Hematopoietic multipotent progenitor cell treated with erythropoietin and hydrocortisone succinate and interleukin-3 and kit ligand, for 17 days (in vitro differentiated cells): ENCODE data around the gene MLC1.

Experiments
- DNase-seq: peaks from one replicate; pipeline ENCODE4 v3.0.0-alpha.2; 2015; ENCODE audit warnings: low spot score

The MLC1 gene

DNA sequence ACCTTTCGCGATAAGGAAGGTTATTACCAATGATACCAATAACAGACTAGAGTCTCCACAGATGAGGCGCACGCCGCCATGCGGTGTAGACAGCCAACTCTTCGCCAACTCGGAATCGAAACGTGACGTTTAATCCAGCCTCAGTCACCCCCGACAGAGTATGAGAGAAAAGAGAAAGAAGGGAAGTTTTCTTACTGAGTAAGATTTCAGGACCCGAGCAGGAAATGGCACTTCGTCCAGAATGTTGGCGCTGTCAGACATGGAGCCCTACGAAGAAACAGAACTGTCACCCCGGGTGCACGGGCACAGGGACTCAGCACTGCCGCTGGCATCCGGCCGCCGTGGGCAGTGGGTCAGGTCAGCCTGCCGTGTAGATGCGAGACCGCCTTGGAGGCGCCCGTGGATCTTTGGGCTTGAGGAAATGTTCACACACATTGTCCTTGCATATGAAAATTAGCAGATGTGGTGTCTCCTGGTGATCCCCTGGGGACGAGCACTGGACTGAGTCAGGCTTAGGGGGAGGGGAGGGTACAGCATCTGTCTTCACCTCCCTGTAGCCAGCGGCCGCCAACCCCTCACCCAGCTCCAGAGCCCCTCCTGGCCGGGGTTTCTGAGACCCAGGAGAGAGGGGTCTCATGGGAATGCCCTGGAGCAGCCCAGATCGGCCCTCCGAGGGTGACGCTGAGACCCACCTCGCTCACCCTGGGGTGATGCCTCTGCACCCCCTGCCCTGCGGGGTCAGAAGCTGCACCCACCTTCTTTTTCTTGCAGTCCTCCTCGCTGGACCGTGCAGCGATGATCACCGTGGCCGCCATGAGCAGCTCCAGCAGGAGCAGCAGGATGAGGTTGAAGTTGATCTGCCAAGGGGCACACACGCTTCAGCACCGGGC lies 8.3 kb downstream of the MLC1 start:
- DNase-seq: no peak

DNA sequence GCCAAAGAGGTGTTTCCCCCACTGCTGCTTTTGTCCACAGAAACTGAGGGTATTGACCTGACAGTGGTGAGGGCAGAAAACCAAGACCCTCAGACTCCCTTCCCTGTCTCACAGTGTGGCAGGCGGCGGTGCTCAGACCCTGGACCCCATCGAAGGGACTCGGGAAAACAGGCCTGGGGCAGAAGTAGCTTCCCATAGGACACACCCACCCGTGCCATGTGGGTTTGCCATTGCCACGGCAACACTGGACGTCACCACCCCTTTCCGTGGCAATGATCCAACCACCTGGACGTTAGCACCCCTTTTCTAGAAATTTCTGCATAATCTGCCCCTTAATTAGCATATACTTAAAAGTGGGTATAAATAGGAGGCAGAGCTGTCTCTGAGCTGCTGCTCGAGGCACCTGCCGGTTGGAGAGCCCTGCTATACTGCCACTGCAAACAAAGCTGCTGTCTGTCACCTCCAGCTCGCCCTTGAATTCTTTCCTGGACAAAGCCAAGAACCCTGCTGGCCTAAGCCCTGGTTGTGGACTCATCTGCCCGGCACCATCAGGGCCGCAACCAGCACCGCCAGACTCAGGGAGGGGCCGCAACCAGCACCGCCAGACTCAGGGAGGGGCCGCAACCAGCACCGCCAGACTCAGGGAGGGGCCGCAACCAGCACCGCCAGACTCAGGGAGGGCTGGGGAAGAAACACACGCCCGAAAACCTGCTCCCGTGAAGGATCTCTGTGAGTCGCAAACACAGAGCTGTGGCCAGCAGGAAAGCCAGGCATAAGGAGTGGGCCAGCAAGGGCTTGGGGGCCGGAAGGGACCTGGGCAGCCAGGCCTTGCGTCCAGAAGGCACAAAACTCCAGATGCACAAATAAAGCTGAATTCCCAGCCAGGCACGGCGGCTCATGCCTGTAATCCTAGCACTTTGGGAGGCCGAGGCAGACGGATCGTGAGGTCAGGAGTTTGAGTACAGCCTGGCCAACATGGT lies 10.4 kb downstream of the MLC1 start:
- DNase-seq: no peak

DNA sequence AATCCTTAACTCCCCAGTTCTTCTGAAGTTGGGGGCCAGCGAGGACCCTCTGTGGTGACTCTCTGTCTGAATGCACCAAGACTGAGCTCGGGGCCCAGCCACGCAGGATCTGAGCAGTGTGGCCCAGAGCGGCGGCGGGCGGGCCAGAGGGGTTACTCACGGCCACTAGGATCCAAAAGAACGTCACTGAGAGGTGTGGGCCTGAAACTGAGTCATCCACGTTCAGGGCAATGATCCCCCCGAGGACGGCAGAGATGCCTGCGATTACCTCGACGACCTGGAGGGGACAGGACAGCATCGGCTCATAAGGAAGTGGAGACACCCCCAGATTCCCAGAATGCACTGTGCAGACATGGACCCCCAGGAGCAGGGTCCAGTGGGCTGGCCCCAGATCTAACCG lies 11.2 kb downstream of the MLC1 start:
- no peak for DNase-seq

DNA sequence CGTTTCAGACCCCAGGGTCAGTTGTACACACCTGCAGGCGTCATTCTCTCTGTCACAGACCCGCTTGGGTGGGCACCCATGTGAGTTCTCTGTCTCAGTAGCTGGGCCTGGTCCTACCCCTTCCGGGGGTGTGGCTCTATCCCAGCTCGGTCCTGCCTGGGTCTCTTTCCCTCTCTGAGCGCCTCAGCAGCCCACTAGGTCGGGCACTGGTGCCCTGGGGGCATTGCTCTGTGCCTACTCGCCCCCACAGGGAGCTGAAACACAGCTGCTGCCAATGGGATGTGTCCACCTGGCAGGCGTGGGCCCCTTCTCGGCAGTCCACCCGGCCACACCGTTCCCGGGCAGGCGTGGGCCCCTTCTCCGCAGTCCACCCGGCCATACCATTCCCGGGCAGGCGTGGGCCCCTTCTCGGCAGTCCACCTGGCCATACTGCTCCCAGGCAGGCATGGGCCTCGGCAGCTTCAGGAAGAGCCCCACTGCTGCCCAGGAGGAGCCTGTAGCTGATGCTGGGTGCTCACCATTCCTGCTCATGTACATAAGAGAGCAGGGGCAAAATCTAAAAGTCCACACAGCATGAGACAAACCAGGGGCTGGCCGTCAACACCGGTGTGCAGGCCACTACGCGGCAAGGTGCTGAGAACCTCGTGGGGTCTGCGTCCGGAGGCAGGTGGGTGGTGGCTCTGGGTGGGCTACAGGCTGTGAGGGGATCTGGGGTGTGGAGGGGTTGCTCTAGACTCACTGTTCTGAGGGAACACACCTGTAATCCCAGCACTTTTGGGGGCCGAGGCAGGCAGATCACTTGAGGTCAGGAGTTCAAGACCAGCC lies 12.3 kb downstream of the MLC1 start:
- no peak for DNase-seq

DNA sequence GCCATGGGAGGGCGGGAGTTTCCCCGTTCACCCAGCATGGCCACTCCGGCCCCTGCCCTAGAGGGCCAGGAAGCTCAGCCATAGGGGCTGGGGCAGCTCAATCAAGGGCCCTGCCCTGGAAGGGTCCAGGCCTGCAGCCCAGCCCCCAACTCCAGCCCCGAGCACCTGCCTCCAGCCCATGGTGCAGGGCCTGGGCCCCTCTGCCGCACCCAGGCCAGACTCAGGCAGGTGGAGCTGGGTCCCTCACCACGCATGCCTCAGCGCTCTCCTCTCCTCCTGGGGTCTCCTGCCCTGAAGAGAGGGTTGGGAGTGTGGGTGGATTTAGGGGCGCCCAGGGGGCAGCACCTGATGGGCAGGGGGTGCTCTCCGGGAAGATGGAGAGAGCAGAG lies 13.1 kb downstream of the MLC1 start:
- DNase-seq: no peak

DNA sequence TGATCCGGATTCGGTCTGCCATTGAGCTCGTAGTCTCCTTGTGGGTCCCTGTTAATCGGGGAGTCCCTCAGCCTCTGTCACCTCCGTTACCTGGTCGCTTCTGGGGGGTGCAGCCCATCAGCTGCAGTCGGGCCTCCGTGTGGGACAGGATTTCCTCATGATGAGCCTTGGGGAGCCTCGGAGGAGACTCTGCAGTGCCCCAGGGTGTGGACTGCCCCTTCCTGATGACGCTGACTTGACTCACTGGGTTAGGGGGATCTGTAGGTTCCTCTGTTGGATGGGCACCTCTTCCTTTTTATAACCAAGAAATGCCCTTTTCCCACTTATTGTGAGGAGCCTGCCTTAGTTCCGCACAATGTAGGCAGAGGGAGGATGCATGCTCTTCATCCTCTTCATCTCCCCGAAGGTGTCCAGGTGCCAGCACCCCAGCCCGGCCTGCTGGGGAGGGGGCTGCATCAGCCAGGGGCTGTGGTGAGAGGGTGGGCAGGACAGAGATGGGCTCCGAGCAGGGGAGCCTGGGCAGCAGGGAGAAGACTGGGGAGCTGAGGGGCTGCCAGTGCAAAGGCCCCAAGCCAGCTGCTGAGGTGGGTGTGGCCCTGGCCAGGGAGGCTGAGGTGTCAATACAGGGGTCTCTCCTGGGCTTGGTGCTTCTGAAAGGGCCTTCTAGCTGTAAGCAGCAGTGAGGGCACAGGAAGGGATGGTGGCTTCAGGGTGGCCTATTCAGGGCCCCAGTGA lies 13.6 kb downstream of the MLC1 start:
- DNase-seq: no peak

DNA sequence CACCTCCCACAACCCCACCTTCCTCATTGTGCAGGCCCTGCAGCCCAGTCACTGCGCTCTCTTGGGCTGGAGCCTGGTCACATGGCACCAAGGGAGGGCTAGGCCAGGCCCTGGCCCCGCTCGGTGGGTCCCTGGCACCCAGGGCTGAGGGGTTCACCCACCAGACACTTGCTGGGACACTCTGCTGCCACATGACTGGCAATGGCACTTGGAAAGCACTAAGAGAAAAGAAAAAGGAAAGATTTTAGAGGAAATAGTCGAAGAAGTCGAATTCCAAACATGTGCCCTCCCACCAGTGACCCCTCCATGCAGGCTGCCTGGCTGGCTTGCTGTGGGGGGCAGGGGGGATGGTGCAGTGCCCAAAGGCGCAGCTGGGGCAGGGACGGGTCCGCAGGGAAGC lies 14.9 kb downstream of the MLC1 start:
- no peak for DNase-seq

DNA sequence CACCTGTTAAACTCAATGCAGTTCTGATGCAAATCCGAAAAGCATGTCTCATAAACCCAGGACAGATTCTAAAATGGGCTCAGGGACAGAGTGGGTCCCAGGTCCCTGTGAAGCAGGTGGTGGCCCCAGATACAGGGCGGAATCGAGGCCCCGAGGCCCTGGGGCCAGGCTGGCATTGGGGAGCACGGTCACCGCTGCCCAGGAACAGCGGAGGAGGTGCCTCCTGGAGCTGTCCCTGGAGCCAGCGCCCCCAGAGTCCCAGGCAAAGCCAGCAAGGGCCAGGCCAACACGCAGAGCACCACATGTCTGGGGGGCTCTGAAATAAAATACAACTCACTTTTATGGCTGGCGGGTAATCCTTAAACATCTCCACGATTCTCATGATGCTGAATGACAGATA lies 17.1 kb downstream of the MLC1 start:
- no peak for DNase-seq

DNA sequence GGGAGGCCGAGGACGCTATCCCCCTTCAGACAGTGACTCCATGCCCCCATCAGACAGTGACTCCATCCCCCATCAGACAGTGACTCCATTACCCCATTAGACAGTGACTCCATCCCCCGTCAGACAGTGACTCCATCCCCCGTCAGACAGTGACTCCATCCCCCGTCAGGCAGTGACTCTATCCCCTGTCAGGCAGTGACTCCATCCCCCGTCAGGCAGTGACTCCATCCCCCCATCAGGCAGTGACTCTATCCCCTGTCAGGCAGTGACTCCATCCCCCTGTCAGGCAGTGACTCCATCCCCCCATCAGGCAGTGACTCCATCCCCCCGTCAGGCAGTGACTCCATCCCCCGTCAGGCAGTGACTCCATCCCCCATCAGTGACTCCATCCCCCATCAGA lies 18.0 kb downstream of the MLC1 start:
- no peak for DNase-seq

DNA sequence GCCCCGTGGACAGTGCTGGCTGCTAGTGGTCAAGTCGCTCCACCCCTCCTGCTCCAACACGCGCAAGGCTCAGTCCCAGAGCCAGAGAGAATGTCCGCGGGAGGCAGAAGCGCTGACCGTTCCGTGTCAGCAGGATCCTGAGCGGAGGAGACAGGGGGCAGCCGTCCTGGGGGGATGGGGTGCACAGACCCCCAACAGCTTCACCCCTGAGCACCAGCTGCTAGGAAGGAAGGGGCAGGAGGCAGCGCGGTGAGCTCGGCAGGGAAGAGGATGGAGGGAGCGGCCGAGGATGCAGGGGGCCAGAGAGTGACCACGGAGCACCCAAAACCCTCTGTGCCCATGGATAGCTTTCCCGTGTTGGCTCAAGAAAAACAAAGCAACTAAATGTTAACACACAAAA lies 20.8 kb downstream of the MLC1 start:
- DNase-seq: no peak

DNA sequence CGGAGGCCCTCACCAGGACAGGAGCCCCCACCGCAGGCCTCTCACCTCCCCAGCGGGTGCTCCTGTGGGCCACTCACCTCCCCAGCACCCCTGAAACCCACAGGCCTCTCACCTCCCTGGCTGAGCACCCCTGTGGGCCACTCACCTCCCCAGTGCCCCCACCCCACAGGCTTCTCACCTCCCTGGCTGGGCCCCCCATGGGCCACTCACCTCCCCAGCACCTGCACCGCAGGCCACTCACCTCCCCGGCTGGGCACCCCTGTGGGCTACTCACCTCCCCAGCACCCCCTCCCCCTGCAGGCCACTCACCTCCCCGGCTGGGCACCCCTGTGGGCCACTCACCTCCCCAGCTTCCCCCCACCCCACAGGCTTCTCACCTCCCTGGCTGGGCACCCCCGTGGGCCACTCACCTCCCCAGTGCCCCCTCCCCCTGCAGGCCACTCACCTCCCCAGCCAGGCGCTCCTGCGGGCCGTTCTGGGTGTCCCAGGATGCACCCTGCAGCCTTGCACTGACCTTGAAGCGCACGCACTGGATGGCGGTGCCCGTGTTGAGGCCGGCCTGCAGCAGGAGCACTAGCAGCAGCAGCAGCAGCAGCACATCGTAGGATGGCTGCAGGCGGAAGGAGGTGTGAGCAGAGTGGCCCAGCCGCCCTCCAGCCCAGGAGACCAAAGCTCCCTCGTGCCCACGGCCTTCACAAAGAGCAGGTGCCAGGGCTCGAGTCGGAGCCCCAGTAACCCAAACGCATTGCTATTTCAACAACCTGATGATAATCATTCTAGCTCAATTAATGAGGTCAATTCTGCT lies 21.4 kb downstream of the MLC1 start:
- DNase-seq: no peak

DNA sequence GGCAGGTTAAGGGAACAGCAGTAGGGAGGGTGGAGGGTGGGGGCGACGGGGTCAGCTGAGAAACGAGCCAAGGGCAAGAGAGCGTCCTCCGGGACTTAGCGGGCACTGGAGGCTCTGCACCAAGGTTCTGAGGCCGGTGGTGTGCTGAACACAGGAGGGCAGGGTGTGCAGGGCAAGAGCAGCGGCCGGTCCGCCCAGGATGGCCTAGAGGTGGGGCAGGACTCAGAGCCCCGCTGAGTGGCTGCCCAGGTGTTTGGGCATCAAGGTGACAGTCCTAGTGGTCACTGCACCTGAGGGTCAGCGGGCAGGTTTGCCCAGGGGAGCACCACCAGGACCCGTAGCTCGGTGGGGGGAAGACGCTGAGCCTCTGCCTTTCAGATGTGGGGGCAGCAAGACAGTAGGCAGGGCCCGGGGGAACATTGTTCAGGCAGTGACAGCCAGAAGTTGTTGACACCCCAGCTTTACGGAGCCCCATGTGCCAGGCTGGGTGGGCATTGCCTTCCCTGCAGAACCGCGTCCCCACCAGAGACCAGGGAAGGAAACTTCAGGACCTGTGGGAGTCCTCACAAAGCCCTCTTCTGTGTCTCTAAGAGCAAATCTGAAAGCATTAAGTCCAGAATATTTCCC lies 22.6 kb downstream of the MLC1 start:
- no peak for DNase-seq

DNA sequence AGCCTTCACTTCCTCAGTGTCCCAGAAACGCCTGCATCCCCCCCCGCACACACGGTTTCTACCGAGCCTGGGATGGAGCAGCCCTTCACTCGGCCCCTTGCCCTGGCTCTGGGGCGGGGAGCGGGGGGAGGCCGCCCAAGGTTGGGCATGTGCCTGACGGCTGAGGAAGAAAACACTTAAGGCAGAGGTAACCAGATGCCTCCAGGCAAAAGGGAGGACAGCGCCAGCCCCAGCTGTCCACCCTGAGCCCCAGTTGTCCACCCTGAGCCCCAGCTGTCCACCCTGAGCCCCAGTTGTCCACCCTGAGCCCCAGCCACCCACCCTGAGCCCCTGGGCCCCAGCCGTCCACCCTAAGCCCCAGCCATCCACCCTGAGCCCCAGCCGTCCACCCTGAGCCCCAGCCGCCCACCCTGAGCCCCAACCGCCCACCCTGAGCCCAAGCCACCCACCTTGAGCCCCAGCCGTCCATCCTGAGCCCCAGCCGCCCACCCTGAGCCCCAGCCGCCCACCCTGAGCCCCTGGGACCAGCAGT lies 23.3 kb downstream of the MLC1 start:
- DNase-seq: no peak

DNA sequence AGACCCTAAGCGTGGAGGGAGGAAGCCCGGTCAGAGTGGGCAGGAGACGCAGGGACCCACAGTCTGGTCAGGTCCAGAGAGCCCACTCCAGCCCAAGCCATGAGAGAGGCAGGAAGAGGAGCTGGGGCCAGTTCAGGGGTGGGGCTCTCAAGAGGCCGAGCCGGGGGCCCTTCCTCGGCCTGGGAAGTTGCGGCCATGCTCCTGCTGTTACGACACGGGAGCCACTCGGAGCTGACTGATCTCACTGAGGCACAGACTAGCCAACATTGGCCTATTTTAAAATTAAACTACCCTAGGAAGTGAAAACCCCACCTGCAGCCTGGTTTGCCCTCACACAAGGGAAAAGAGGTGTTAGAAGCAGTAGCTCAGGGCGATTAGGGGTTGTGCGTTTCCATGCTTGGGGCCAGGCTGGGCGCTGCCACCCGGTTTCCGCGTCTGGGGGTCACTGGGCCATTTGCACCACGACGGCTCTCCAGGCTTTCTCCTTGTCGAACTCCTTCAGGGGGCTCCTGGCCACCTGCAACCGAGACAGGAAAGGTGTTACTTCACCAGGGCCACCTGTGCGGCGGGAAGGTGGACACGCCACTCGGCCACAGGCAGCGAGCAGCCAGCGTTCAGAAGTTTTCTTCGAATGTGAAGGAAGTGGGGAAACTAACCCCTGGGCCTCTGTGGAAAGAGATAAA lies 23.9 kb downstream of the MLC1 start:
- no peak for DNase-seq

DNA sequence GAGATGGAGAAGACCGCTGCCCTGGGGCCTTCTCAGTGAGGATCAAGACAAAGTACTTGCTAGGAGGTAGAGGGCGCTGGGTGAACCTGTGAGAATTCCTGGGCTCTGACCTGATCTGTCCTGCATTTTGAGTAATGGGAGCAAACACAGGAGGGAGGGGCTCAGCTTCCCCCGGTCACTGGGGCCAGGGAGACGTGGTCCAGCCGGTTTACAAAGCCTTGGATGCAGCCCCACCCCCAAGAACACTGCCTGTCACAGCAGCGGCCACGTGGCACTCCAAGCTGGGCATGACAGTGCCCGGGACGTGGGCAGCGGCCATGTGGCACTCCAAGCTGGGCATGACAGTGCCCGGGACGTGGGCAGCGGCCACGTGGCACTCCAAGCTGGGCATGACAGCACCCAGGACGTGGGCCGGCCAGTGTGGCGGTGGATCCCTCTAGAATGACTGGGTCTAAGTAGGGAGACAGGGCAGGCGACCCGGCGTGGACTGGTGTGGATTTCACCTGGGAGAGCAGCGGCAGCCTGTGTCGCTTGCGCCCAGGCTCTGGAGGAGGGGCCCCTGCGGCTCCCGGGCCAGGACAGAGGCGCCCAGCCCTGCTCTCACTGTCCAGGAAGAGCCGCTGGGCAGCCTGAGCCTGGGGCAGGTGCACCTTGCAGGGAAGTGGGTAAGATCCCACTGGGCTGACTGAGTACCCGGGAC lies 24.6 kb downstream of the MLC1 start:
- DNase-seq: no peak

DNA sequence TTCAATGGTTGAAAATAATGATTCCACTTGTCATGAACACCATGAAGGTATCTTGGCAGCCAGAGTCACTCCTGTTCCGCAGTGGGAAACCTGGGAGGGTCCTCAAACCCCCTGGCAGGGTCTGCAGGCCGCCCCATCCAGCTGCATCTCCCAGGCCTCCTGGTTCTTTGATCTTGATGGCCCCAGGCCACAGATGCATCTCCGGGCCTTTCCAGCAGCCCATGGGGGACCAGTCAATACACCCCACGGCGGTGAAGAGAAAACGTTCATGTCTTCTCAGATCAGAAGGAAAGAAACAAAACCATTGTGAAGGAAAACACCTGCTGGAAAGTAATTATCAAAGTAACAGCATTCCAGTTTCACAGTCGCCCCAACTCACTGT lies 25.4 kb downstream of the MLC1 start:
- no peak for DNase-seq

DNA sequence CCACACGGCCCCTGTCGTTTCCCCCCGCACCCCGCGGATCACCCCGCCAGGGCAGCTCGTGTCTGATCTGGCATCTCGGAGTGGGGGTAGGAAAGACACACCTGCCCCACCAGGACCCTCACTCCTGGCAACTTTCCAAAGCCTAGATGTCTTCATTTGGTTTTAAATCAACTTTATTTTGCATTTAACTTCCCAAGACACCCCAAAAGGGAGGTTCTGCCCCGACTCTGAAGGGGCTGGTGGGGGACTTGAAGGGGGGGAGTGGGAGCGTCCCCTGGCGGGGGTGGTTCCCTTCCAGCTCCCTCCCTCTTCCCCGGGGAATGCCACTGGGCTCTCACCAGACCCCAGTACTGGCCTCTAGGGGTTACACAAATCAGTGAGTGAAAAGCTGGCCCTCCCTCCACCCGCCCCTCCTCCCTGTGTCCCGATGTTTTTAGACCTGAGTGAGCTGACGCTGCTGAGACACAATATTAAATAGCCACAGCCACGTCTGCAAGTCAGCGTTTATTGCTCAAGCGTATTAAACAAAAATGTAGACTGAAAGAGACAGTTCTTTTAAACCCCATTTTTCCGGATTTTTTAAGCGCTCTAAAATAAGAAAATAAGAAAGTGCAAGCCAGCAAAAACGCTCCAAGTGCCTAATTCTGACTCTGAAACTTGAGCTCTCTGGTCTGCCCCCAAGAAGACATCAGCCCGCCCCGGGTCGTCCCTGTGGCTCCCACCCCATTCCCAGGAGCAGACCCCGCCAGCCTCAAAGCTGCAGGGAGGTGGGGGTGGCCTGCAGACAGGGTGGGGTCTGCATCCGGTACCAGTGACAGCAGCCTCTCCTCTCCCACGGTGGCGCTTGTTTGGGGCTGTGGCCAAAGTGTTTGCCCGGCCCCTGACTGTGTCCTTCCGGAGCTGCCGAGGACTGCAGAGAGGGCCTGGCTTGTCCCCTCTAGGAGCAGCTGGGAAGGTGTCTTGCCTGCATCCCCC lies 26.0 kb downstream of the MLC1 start:
- DNase-seq: no peak
